Measurements from ENCODE around the gene CLIC3.
"Not testable (repeated sequence)": the region's sequence is repeated elsewhere in the genome, so short reads cannot be mapped to it uniquely, and the experiment has no call there.

Gene CLIC3

GRCh38 chr9:137016436-137016835 lies 20.1 kb upstream of the CLIC3 start:
- DNase-seq = no peak

- no peak for DNase-seq
Measured at GRCh38 chr9:137015976-137016375, 19.6 kb upstream of the CLIC3 start.

GRCh38 chr9:137015540-137015930 lies 19.2 kb upstream of the CLIC3 start:
- DNase-seq = no peak

- no peak for DNase-seq
Measured at GRCh38 chr9:137014776-137015539, 18.6 kb upstream of the CLIC3 start.

- DNase-seq = no peak
Measured at GRCh38 chr9:137014166-137014565, 17.8 kb upstream of the CLIC3 start.

GRCh38 chr9:137013571-137013940 lies 17.2 kb upstream of the CLIC3 start:
- no peak for DNase-seq

GRCh38 chr9:137012694-137013570 lies 16.6 kb upstream of the CLIC3 start:
- DNase-seq = no peak

- DNase-seq = no peak
Measured at GRCh38 chr9:137011907-137012675, 15.7 kb upstream of the CLIC3 start.

- no peak for DNase-seq
Measured at GRCh38 chr9:137011156-137011555, 14.8 kb upstream of the CLIC3 start.

GRCh38 chr9:137009938-137010732 lies 13.8 kb upstream of the CLIC3 start:
- DNase-seq = no peak

GRCh38 chr9:137009217-137009616 lies 12.8 kb upstream of the CLIC3 start:
- DNase-seq = no peak

GRCh38 chr9:137008312-137008711 lies 11.9 kb upstream of the CLIC3 start:
- DNase-seq = no peak

- DNase-seq = no peak
Measured at GRCh38 chr9:137007816-137008270, 11.5 kb upstream of the CLIC3 start.

GRCh38 chr9:137007108-137007815 lies 10.9 kb upstream of the CLIC3 start:
- DNase-seq = no peak

- no peak for DNase-seq
Measured at GRCh38 chr9:137006116-137007003, 10.0 kb upstream of the CLIC3 start.

- DNase-seq = not testable (repeated sequence)
Measured at GRCh38 chr9:137004285-137004684, 7.9 kb upstream of the CLIC3 start.

GRCh38 chr9:137002646-137003041 lies 6.3 kb upstream of the CLIC3 start:
- no peak for DNase-seq

- no peak for DNase-seq
Measured at GRCh38 chr9:137001857-137002645, 5.7 kb upstream of the CLIC3 start.

- no peak for DNase-seq
Measured at GRCh38 chr9:137000177-137000930, 4.0 kb upstream of the CLIC3 start.
